Left ventricle myocardium inferior (tissue), 1 donor: ENCODE data around the gene TENT5C. TPM values are rescaled to one million over a fixed set of nuclear protein-coding genes. Genes with fewer than 3 reads are reported as not detected.

Experiments
- DNase-seq: peaks from one replicate; pipeline ENCODE4 v3.0.0-alpha.2; 2020
- H3K27ac ChIP-seq: fragments of 200-600 bp; replicated peaks from 2 replicates; pipeline ENCODE4 v1.8.0; 2021
- H3K27me3 ChIP-seq: fragments of 200-600 bp; 2 replicates; pipeline ENCODE4 v1.8.0; 2021; ENCODE audit warnings: low read depth
- H3K36me3 ChIP-seq: fragments of 200-600 bp; 2 replicates; pipeline ENCODE4 v1.8.0; 2021
- H3K4me1 ChIP-seq: fragments of 200-600 bp; 2 replicates; pipeline ENCODE4 v1.8.0; 2021
- H3K4me3 ChIP-seq: fragments of 200-600 bp; 2 replicates; pipeline ENCODE4 v1.8.0; 2021; ENCODE audit warnings: mild to moderate bottlenecking, moderate library complexity
- H3K9me3 ChIP-seq: fragments of 200-600 bp; replicated peaks from 2 replicates; pipeline ENCODE4 v1.8.0; 2021
- intact Hi-C: fragments of 100-400 bp; cut with micrococcal nuclease; formaldehyde crosslinking; loops from one replicate; pipeline ENCODE4 v1.11.0; 2022
- total RNA-seq: library from RNA; stranded (reverse); fragmentation: NEBNext Ultra II Directional; extraction: Animal tissue kit (Norgen Biotek cat#: 25700); gene quantifications from one replicate; pipeline ENCODE4 v1.2.1, GENCODE V29; 2021
- TF ChIP-seq, protein P1 (sequence below): fragments of 200-600 bp; IDR thresholded peaks from 2 replicates; pipeline ENCODE4 v1.8.0; 2021; ENCODE audit warnings: antibody characterized with exemption, mild to moderate bottlenecking, borderline replicate concordance
- donor health status: DM: no; HTN: yes; CAD: no; lungs with severe emphysema.

The TENT5C gene
- total RNA-seq, 1 donor from 2014 or later: 14.9 TPM

DNA sequence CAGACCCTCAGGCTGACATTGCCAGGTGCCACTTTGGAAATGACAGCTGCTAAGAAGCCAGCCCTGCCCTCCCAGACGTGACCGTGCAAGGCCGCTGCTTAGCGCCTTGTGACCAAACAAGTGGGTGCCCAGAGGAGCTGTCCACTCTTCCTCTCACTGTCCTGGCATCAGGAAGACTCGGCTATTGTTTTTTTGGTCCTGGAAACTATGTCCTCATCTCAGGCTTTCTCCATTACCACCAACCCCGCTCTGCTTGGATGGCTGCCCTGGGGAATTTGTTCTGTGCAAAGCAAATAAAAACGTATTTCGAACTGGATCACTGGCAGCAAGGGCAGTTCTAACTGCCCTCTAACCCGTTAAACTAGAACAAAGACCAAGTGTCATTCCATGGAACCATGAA lies 13.7 kb upstream of the TENT5C start:
- DNase-seq: no peak
- intact Hi-C loops: no loop called here
- TF ChIP-seq, protein P1, sequence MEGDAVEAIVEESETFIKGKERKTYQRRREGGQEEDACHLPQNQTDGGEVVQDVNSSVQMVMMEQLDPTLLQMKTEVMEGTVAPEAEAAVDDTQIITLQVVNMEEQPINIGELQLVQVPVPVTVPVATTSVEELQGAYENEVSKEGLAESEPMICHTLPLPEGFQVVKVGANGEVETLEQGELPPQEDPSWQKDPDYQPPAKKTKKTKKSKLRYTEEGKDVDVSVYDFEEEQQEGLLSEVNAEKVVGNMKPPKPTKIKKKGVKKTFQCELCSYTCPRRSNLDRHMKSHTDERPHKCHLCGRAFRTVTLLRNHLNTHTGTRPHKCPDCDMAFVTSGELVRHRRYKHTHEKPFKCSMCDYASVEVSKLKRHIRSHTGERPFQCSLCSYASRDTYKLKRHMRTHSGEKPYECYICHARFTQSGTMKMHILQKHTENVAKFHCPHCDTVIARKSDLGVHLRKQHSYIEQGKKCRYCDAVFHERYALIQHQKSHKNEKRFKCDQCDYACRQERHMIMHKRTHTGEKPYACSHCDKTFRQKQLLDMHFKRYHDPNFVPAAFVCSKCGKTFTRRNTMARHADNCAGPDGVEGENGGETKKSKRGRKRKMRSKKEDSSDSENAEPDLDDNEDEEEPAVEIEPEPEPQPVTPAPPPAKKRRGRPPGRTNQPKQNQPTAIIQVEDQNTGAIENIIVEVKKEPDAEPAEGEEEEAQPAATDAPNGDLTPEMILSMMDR: no peak

DNA sequence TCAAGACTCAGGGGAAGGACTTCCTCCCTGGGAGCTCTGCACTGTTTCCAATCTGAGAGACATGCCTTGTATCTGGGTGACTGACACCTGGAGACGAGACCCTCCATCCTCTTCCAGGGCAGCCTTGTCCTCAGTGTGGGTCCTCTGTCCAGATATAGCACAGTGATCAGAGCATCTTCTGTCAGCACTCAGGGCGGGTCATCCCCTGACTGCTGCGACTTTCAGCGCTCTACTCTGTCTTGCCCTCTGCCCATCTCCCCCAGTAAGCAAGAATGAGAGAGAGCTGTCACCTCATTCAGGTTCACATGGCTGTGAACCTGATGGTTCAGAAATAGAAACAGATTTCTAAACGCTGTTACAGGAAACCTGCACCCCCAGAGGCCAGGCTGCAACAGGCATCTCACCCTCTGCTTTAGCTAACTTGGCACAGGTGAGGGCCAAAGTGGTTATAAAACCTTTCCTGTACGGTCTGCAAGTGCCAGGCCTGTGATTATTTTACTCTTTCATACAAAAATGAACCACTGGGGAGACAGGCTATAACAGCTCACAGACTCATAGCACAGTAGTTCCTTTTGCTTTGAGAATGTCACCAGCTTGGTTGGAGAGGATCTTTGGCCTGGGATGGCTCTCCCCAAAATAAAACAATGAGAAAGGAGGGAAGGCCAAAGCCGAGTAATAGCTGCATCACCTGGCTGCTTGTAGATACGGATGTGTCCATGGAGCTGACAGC lies 11.4 kb upstream of the TENT5C start:
- TF ChIP-seq, protein P1: peak; percentile 17
- Histone ChIP-seq H3K27me3 (no peaks in the 10 kb centered on the region), H3K36me3 (no peaks in the 10 kb centered on the region), H3K9me3 (no peaks in the 10 kb centered on the region), H3K27ac (peak overlapping the region; percentile 33), H3K4me3 (no peak overlapping the region), H3K4me1 (peaks cover 10% of the 10 kb centered on the region)
- intact Hi-C loops: no loop called here
- no peak for DNase-seq

More for the DNA sequence above, 13.7 kb upstream of the TENT5C start:
- H3K36me3 ChIP-seq: no peaks in the 10 kb centered on the region
- no peaks in the 10 kb centered on the region for H3K9me3 ChIP-seq
- no peaks in the 10 kb centered on the region for H3K27me3 ChIP-seq
- no peak overlapping the region for H3K27ac ChIP-seq
- H3K4me3 ChIP-seq: no peak overlapping the region
- peaks cover 10% of the 10 kb centered on the region for H3K4me1 ChIP-seq

DNA sequence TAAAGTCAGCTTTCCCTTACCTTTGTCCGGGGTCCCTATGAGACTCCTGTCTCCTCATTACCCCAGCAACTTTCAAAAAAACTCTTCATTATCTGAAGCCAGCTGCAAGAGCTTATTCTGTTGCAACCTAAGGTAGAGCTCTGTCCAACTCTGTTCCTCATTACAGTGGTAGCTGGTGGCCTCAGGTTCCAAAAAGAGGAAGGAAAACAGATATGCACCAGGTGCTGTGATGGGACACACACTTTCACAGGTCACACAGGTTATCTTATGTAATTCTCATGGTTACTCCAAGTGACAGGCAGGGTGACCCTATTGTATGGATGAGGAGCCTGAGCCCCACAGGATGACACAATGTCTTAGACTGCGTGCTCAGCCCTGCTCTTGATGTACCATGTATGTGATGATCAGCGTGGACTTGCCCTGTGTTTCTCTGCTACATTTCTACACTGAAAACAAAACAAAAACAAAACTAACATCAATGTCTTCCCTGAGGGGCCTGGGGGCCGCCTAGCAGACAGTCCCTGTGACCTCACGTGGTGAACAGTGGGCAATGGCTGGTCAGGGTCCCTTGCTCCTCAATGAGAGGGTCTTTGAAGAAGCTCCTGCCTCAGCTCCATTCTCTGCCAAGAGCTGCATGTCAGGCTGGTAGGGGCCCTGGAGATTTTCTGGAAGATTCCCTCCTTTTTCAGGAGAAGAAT lies 9.7 kb upstream of the TENT5C start:
- peaks cover 10% of the 10 kb centered on the region for H3K4me1 ChIP-seq
- no peak for DNase-seq

DNA sequence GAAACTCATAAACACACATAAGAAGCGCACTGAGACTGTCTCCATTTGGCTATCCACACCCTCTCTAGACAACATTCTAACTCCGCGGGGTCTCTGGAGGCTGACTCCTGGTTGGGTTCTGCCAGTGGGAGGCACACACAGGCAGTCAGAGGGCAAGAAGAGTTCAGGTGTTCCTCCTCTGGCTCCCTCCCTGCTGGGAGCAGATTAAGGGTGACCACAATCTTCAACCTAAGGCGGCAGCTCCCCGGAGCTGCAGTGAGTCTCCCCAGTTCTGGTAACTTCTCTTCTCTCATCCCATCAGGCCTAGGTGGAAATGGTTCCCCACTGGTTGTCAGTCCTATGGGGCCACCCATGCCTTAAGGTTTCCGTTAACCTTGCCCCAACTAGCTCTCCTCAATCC lies 7.4 kb upstream of the TENT5C start:
- H3K4me3 ChIP-seq: no peak overlapping the region
- H3K4me1 ChIP-seq: peaks cover 10% of the 10 kb centered on the region
- no peak overlapping the region for H3K27ac ChIP-seq
- H3K9me3 ChIP-seq: no peaks in the 10 kb centered on the region
- DNase-seq: no peak
- H3K27me3 ChIP-seq: no peaks in the 10 kb centered on the region
- H3K36me3 ChIP-seq: no peaks in the 10 kb centered on the region
- TF ChIP-seq, protein P1: no peak
- intact Hi-C loops: no loop called here

More for the DNA sequence above, 9.7 kb upstream of the TENT5C start:
- Histone ChIP-seq H3K27me3 (no peaks in the 10 kb centered on the region), H3K9me3 (no peaks in the 10 kb centered on the region), H3K27ac (no peak overlapping the region), H3K36me3 (no peaks in the 10 kb centered on the region), H3K4me3 (no peak overlapping the region)
- TF ChIP-seq, protein P1: no peak
- intact Hi-C loops: no loop called here

DNA sequence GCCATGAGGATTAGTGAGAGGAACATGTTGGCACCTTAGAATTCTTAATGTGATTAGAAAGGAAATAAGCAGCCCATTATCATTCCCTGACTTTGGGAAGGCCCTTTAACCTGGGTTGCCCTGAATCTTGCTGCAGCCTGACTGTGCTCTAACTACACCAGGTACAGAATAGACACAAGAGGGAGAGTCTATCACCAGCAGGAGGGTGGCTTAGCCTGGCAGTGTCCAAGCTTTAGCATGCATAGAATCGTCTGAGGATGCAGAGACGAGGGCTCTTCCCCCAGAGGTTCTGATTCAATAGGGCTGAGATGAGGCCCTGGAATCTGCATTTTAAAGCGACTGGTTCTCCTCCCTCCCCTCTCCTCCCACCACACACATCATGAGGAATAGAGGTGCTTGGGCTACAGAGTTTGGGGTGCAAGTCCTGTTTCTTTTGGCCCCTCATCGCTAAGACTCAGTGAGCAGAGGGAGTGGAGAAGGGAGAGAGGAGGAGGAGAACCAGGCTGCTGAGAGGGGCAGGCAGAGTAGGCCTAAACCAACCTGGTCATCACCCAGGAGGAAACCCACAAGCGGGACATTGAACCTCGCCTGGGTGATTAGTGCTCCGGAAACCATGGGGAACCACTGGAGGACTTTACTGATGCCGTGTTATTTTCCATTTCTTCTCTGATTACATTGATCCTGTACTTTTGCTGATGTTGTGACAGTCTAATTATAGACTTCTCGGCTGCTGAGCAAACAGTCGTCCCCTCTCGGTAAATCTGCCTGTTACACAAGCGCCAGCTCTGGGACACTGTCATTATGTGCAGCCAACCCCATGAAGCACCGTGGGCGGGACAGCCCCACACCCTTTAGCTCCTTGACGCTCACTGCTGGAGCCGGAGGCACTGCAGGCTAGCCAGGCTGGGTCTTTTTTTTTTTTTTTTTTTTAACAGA lies 6.3 kb upstream of the TENT5C start:
- Histone ChIP-seq H3K36me3 (no peaks in the 10 kb centered on the region), H3K4me3 (no peak overlapping the region), H3K9me3 (no peaks in the 10 kb centered on the region), H3K27ac (no peak overlapping the region), H3K27me3 (no peaks in the 10 kb centered on the region), H3K4me1 (peaks cover 3% of the 10 kb centered on the region)
- TF ChIP-seq, protein P1: no peak
- intact Hi-C loops: no loop called here
- DNase-seq: peak; percentile 29
